T-cell (primary cell): ENCODE data around the gene RABGAP1L. TPM values are rescaled to one million over a fixed set of nuclear protein-coding genes. Genes with fewer than 3 reads are reported as not detected.

Source experiments
- ATAC-seq, 4 experiments: fragments of 200-7000 bp in 3 of 4; fragments of 150-1000 bp in 1 of 4; cut with Tn5 transposase; replicated peaks in 1 of 4; 1 replicate in 3 of 4; 2 replicates in 1 of 4; pipeline ENCODE4 v1.10.0; 2021; ENCODE audit warnings: moderate library complexity in 3 of 4, mild to moderate bottlenecking in 2 of 4, moderate number of reproducible peaks in 1 of 4
- CTCF ChIA-PET, 2 donors: fragments of 300-600 bp; sonication (Branson Sonifier 250); formaldehyde crosslinking; loops; one replicate each; lab custom pipeline; 2022; ENCODE audit warnings: antibody characterized with exemption in 2 of 2; lab: Charles Lee
- POLR2A ChIA-PET, 2 donors: fragments of 300-600 bp; sonication (Branson Sonifier 250); formaldehyde crosslinking; loops; one replicate each; lab custom pipeline; 2022; ENCODE audit warnings: antibody characterized with exemption in 2 of 2; lab: Charles Lee
- DNase-seq, 35 experiments: peaks; one replicate each; pipeline versions ENCODE4 v3.0.0 to v3.0.0-alpha.2; 2013 to 2023
- H3K27ac ChIP-seq: one replicate; pipeline ENCODE4 v1.5.1; 2013; ENCODE audit warnings: low read length
- H3K27me3 ChIP-seq, 2 experiments: replicated peaks in 1 of 2; 1 replicate in 1 of 2; 2 replicates in 1 of 2; pipeline versions ENCODE4 v1.6.1 to v1.7.0; 2013; ENCODE audit warnings: low read length in 1 of 2, mixed read lengths in 1 of 2; ENCODE audit not compliant: control insufficient read depth in 2 of 2, insufficient read depth in 2 of 2; ENCODE audit errors: extremely low read depth in 1 of 2
- H3K36me3 ChIP-seq, 2 donors: 1 replicate in 1 of 2; 2 replicates in 1 of 2; pipeline versions ENCODE4 v1.6.1 to v1.7.0; 2013; ENCODE audit warnings: low read length in 1 of 2; ENCODE audit not compliant: control insufficient read depth in 2 of 2, insufficient read depth in 1 of 2; ENCODE audit errors: extremely low read depth in 1 of 2
- H3K4me1 ChIP-seq, 2 experiments: 1 replicate in 1 of 2; 2 replicates in 1 of 2; pipeline versions ENCODE4 v1.6.1 to v1.7.0; 2013; ENCODE audit warnings: low read length in 2 of 2, mixed read lengths in 1 of 2; ENCODE audit not compliant: insufficient read depth in 2 of 2, control insufficient read depth in 1 of 2; ENCODE audit errors: extremely low read depth in 1 of 2
- H3K4me3 ChIP-seq, 2 donors: 1 replicate in 1 of 2; 2 replicates in 1 of 2; pipeline versions ENCODE4 v1.5.1 to v1.7.0; 2013; ENCODE audit warnings: mild to moderate bottlenecking in 2 of 2, low read length in 1 of 2, moderate library complexity in 1 of 2; ENCODE audit not compliant: control insufficient read depth in 1 of 2; ENCODE audit errors: extremely low read depth in 1 of 2
- H3K9me3 ChIP-seq: 2 replicates; pipeline ENCODE4 v1.7.0; 2013
- H3K27ac Mint-ChIP-seq, 2 donors: one replicate each; pipeline ENCODE4 v1.8.0; 2020 to 2021; ENCODE audit warnings: mild to moderate bottlenecking in 2 of 2, mixed read lengths in 2 of 2
- H3K27me3 Mint-ChIP-seq, 2 donors: one replicate each; pipeline ENCODE4 v1.8.0; 2021 to 2022; ENCODE audit warnings: mixed read lengths in 2 of 2
- H3K36me3 Mint-ChIP-seq: one replicate; pipeline ENCODE4 v1.8.0; 2021; ENCODE audit warnings: mixed read lengths
- H3K4me1 Mint-ChIP-seq, 3 donors: one replicate each; pipeline ENCODE4 v1.8.0; 2020 to 2022; ENCODE audit warnings: mixed read lengths in 3 of 3, mild to moderate bottlenecking in 1 of 3
- H3K4me3 Mint-ChIP-seq, 3 donors: one replicate each; pipeline ENCODE4 v1.8.0; 2020 to 2022; ENCODE audit warnings: mild to moderate bottlenecking in 3 of 3, mixed read lengths in 3 of 3, moderate library complexity in 3 of 3
- H3K9me3 Mint-ChIP-seq, 3 donors: one replicate each; pipeline ENCODE4 v1.8.0; 2020 to 2022; ENCODE audit warnings: mixed read lengths in 3 of 3
- WGBS: methylation state at CpG from one replicate; pipeline ENCODE4 v1.1.5; 2013; ENCODE audit warnings: missing lambda C conversion rate; ENCODE audit not compliant: insufficient coverage; 5-methylcytosine and 5-hydroxymethylcytosine counted together
- total RNA-seq, 35 experiments: library from RNA in 6 of 35; stranded (reverse) in 6 of 35; fragments of 120-200 nt in 1 of 35; gene quantifications; one replicate each; pipeline versions ENCODE4 v1.2.1 to v1.2.4 and lab custom pipeline; 2013 to 2026

The RABGAP1L gene
- total RNA-seq, 5 donors from 2014 or later (not counting 1 experiment from before 2014, with no cell fraction given): 75.0 to 108 (median 82.3) TPM

- ChIA-PET CTCF (no interaction called here), POLR2A (interaction anchor here in 1 of 2 donors (0.6 kb wide), 1 partner anchor 10 kb away, joined by 14 read pairs; no protein-coding TSS in a partner anchor)
- DNase-seq: no peak
- ATAC-seq: no peak
- Mint-ChIP-seq H3K36me3 (peaks cover 23% of the 10 kb centered on the region), H3K27ac (no peak overlapping the region), H3K4me1 (peaks cover 0 to 2% (median under 1%) of the 10 kb centered on the region in 3 donors), H3K4me3 (no peak overlapping the region), H3K9me3 (peaks cover 8 to 12% (median 9%) of the 10 kb centered on the region in 3 donors), H3K27me3 (no peaks in the 10 kb centered on the region)
- Histone ChIP-seq H3K9me3 (no peaks in the 10 kb centered on the region), H3K36me3 (no peaks in the 10 kb centered on the region), H3K4me3 (no peak overlapping the region), H3K27ac (no peak overlapping the region), H3K27me3 (no peaks in the 10 kb centered on the region), H3K4me1 (no peaks in the 10 kb centered on the region)
- WGBS: 100% methylated on average over 4 of the region's 5 CpGs
Observed at GRCh38 chr1:174922121-174922520, 762.8 kb downstream of the RABGAP1L start.

GRCh38 chr1:174923820-174924219, 764.5 kb downstream of the RABGAP1L start:
- no peak overlapping the region for H3K27ac Mint-ChIP-seq
- peaks cover 8 to 12% (median 9%) of the 10 kb centered on the region in 3 donors for H3K9me3 Mint-ChIP-seq
- Histone ChIP-seq H3K36me3 (no peaks in the 10 kb centered on the region), H3K4me3 (no peak overlapping the region), H3K27ac (no peak overlapping the region), H3K4me1 (no peaks in the 10 kb centered on the region), H3K9me3 (no peaks in the 10 kb centered on the region), H3K27me3 (no peaks in the 10 kb centered on the region)
- no CpG with 5 or more reads among the region's 5 CpGs for WGBS
- POLR2A ChIA-PET: interaction anchor here (0.6 to 0.7 kb wide), 3 partner anchors 33 to 1209 kb away, joined by 3 to 5 read pairs (median 4); partner anchors contain the start of gene KLHL20 (in 1 of the 2)
- no peak for ATAC-seq
- H3K27me3 Mint-ChIP-seq: no peaks in the 10 kb centered on the region
- CTCF ChIA-PET: interaction anchor here (0.6 to 0.8 kb wide), 4 partner anchors 12 to 59 kb away, joined by 3 to 4 read pairs (median 4); no protein-coding TSS in a partner anchor
- peaks cover 29% of the 10 kb centered on the region for H3K36me3 Mint-ChIP-seq
- no peak overlapping the region for H3K4me3 Mint-ChIP-seq
- DNase-seq: no peak
- peaks cover 0 to 5% (median 2%) of the 10 kb centered on the region in 3 donors for H3K4me1 Mint-ChIP-seq

- no peak for DNase-seq
- Mint-ChIP-seq H3K27me3 (no peaks in the 10 kb centered on the region), H3K27ac (no peak overlapping the region), H3K36me3 (peaks cover 21% of the 10 kb centered on the region), H3K9me3 (peaks cover 5% of the 10 kb centered on the region in 3 donors), H3K4me1 (peaks cover 5 to 6% (median 5%) of the 10 kb centered on the region in 3 donors), H3K4me3 (no peak overlapping the region)
- ChIA-PET POLR2A (no interaction called here), CTCF (no interaction called here)
- H3K27ac ChIP-seq: no peak overlapping the region
- H3K36me3 ChIP-seq: no peaks in the 10 kb centered on the region
- no peaks in the 10 kb centered on the region for H3K9me3 ChIP-seq
- ATAC-seq: no peak
- H3K4me3 ChIP-seq: no peak overlapping the region
- H3K27me3 ChIP-seq: no peaks in the 10 kb centered on the region
- H3K4me1 ChIP-seq: no peaks in the 10 kb centered on the region
- no CpG with 5 or more reads among the region's 1 CpG for WGBS
Observed at GRCh38 chr1:174928541-174928940, 769.2 kb downstream of the RABGAP1L start.

GRCh38 chr1:174931214-174931613, 771.9 kb downstream of the RABGAP1L start:
- DNase-seq: no peak
- Mint-ChIP-seq H3K27ac (no peak overlapping the region), H3K4me3 (no peak overlapping the region), H3K27me3 (no peaks in the 10 kb centered on the region), H3K4me1 (peaks cover 3 to 6% (median 5%) of the 10 kb centered on the region in 3 donors), H3K36me3 (peaks cover 7% of the 10 kb centered on the region), H3K9me3 (no peaks in the 10 kb centered on the region)
- ATAC-seq: no peak
- Histone ChIP-seq H3K27me3 (no peaks in the 10 kb centered on the region), H3K9me3 (no peaks in the 10 kb centered on the region), H3K36me3 (no peaks in the 10 kb centered on the region), H3K27ac (no peak overlapping the region), H3K4me3 (no peak overlapping the region), H3K4me1 (no peaks in the 10 kb centered on the region)
- ChIA-PET POLR2A (no interaction called here), CTCF (interaction anchor here (0.6 to 1.1 kb wide), 2 partner anchors 26 to 52 kb away, joined by 3 read pairs; no protein-coding TSS in a partner anchor)
- no CpG with 5 or more reads among the region's 1 CpG for WGBS

GRCh38 chr1:174932587-174932986, 773.3 kb downstream of the RABGAP1L start:
- H3K4me1 Mint-ChIP-seq: peaks cover 3 to 6% (median 5%) of the 10 kb centered on the region in 3 donors
- H3K4me3 Mint-ChIP-seq: no peak overlapping the region
- CTCF ChIA-PET: interaction anchor here in 1 of 2 donors (0.7 kb wide), 1 partner anchor 178 kb away, joined by 3 read pairs; no protein-coding TSS in a partner anchor
- 100% methylated on average over 1 of the region's 2 CpGs for WGBS
- H3K9me3 Mint-ChIP-seq: no peaks in the 10 kb centered on the region
- Histone ChIP-seq H3K36me3 (no peaks in the 10 kb centered on the region), H3K4me1 (no peaks in the 10 kb centered on the region), H3K27me3 (no peaks in the 10 kb centered on the region), H3K4me3 (no peak overlapping the region), H3K27ac (no peak overlapping the region), H3K9me3 (no peaks in the 10 kb centered on the region)
- no peak for DNase-seq
- H3K36me3 Mint-ChIP-seq: peaks cover 6% of the 10 kb centered on the region
- POLR2A ChIA-PET: interaction anchor here in 1 of 2 donors (0.6 kb wide), 1 partner anchor 20 kb away, joined by 6 read pairs; no protein-coding TSS in a partner anchor
- ATAC-seq: no peak
- H3K27me3 Mint-ChIP-seq: no peaks in the 10 kb centered on the region
- H3K27ac Mint-ChIP-seq: no peak overlapping the region

- Mint-ChIP-seq H3K27ac (peak overlapping the region in 1 of 2 donors; percentile 28), H3K27me3 (no peaks in the 10 kb centered on the region), H3K9me3 (no peaks in the 10 kb centered on the region), H3K4me1 (peaks cover 11 to 20% (median 19%) of the 10 kb centered on the region in 3 donors), H3K4me3 (no peak overlapping the region), H3K36me3 (peaks cover 5% of the 10 kb centered on the region)
- POLR2A ChIA-PET: no interaction called here
- Histone ChIP-seq H3K9me3 (no peaks in the 10 kb centered on the region), H3K27ac (no peak overlapping the region), H3K4me1 (peaks cover 4 to 5% of the 10 kb centered on the region in 2 experiments), H3K27me3 (no peaks in the 10 kb centered on the region), H3K4me3 (no peak overlapping the region), H3K36me3 (no peaks in the 10 kb centered on the region)
- DNase-seq (no peak), ATAC-seq (no peak)
- CTCF ChIA-PET: interaction anchor here (0.7 to 1.1 kb wide), 3 partner anchors 71 to 1267 kb away, joined by 3 to 6 read pairs (median 3); no protein-coding TSS in a partner anchor
- 92% methylated on average over 2 of the region's 3 CpGs for WGBS
Observed at GRCh38 chr1:174935961-174936727, 776.8 kb downstream of the RABGAP1L start.
